Pancreas (tissue), 10 donors: Measurements from ENCODE around the gene NGB. TPM values are rescaled to one million over a fixed set of nuclear protein-coding genes. Genes with fewer than 3 reads are reported as not detected.

Experiments
- ATAC-seq, 4 donors: fragments of 200-7000 bp; cut with Tn5 transposase; one replicate each; pipeline versions ENCODE4 v1.8.0 to v1.9.1; 2020; ENCODE audit warnings: mild to moderate bottlenecking in 4 of 4, moderate library complexity in 4 of 4
- DNase-seq, 6 donors: peaks; one replicate each; pipeline ENCODE4 v3.0.0-alpha.2; 2020
- FAIRE-seq: peaks from 2 replicates; lab custom pipeline; 2012; peaks lifted over from hg19 to GRCh38; lab: Jason Lieb, UNC
- H3K27ac ChIP-seq, 4 donors: fragments of 200-600 bp; sonication (generic); 1 replicate in 3 of 4; 2 replicates in 1 of 4; pipeline versions ENCODE4 v1.5.0 to v1.8.0; 2020
- H3K27me3 ChIP-seq, 4 donors: fragments of 200-600 bp; one replicate each; pipeline ENCODE4 v1.8.0; 2021
- H3K36me3 ChIP-seq, 3 donors: fragments of 200-600 bp; sonication (generic) in 1 of 3; one replicate each; pipeline versions ENCODE4 v1.5.0 to v1.8.0; 2020 to 2021
- H3K4me1 ChIP-seq, 3 donors: fragments of 200-600 bp; one replicate each; pipeline ENCODE4 v1.8.0; 2021
- H3K4me3 ChIP-seq, 4 donors: fragments of 200-600 bp; sonication (generic) in 2 of 4; one replicate each; pipeline versions ENCODE4 v1.5.0 to v1.8.0; 2020 to 2021
- H3K9me3 ChIP-seq, 4 donors: fragments of 200-600 bp; one replicate each; pipeline ENCODE4 v1.8.0; 2021
- CTCF ChIP-seq, 4 donors: fragments of 200-600 bp; sonication (generic) in 3 of 4; IDR thresholded peaks; one replicate each; pipeline versions ENCODE4 v1.5.0 to v1.8.0; 2021; ENCODE audit warnings: antibody characterized with exemption in 4 of 4
- WGBS, 2 donors: extraction: QIAGEN DNeasy Blood & Tissue Kit; methylation state at CpG; one replicate each; pipeline ENCODE4 v1.1.7; 2013; 5-methylcytosine and 5-hydroxymethylcytosine counted together
- intact Hi-C, 3 donors: fragments of 100-400 bp; cut with DNase I; formaldehyde crosslinking; loops; one replicate each; pipeline versions ENCODE4 v1.11.1 to v1.14.2; 2022
- polyA plus RNA-seq, 2 donors: library from polyadenylated mRNA; stranded (reverse); fragments of 200-250 nt; gene quantifications; one replicate each; pipeline ENCODE4 v1.2.3, GENCODE V29; 2013
- total RNA-seq, 6 donors: library from RNA; stranded (reverse); fragmentation: NEBNext Ultra II Directional in 4 of 6; extraction: Animal tissue kit (Norgen Biotek cat#: 25700) in 4 of 6; gene quantifications; one replicate each; pipeline versions ENCODE4 v1.2.1 to v1.2.4, GENCODE V29; 2021 to 2023
- donor health status: healthy with polysubstance abuse.
- donor health status: DM: no; HTN: no; CAD: no; lungs with moderate emphysema.
- donor health status: DM: no; HTN: no; CAD: no.
- donor health status: control.
- donor health status: control.
- donor health status: Bipolar disorder and iron deficiency.
- donor health status: DM: yes; HTN: yes; CAD: no.
- donor health status: DM: no; HTN: no; CAD: no.
- donor health status: DM: no; HTN: no; CAD: no.
- donor health status: DM: yes; HTN: yes; CAD: no.

NGB gene
- total and polyA plus RNA-seq, 8 donors: 0.13 to 3.4 (median 0.37) TPM; not detected in 3

- Histone ChIP-seq H3K9me3 (no peaks in the 10 kb centered on the region), H3K27ac (no peak overlapping the region), H3K27me3 (no peaks in the 10 kb centered on the region), H3K4me3 (no peak overlapping the region), H3K4me1 (no peaks in the 10 kb centered on the region), H3K36me3 (no peaks in the 10 kb centered on the region)
- 53 to 56% methylated on average over 4 of the region's 4 CpGs for WGBS, 2 donors
- intact Hi-C loops: no loop called here
- FAIRE-seq (no peak), DNase-seq (no peak), ATAC-seq (no peak)
- no peak for TF ChIP-seq CTCF (IDR thresholded peaks at IDR 0.05)
Observed at GRCh38 chr14:77238996-77239395, 32.0 kb downstream of the NGB start.

GRCh38 chr14:77238356-77238755, 32.6 kb downstream of the NGB start:
- Histone ChIP-seq H3K27ac (no peak overlapping the region), H3K36me3 (no peaks in the 10 kb centered on the region), H3K27me3 (no peaks in the 10 kb centered on the region), H3K9me3 (no peaks in the 10 kb centered on the region), H3K4me3 (no peak overlapping the region), H3K4me1 (no peaks in the 10 kb centered on the region)
- no peak for TF ChIP-seq CTCF (IDR thresholded peaks at IDR 0.05)
- intact Hi-C loops: no loop called here
- ATAC-seq (no peak), FAIRE-seq (no peak), DNase-seq (no peak)
- WGBS, 2 donors: 73 to 96% methylated on average over 2 to 3 of the region's 3 CpGs

GRCh38 chr14:77236814-77237213, 34.2 kb downstream of the NGB start:
- H3K27me3 ChIP-seq: no peaks in the 10 kb centered on the region
- FAIRE-seq (no peak), DNase-seq (no peak), ATAC-seq (no peak)
- no peaks in the 10 kb centered on the region for H3K36me3 ChIP-seq
- no peak for TF ChIP-seq CTCF (IDR thresholded peaks at IDR 0.05)
- H3K4me3 ChIP-seq: no peak overlapping the region
- H3K27ac ChIP-seq: no peak overlapping the region
- intact Hi-C loops: no loop called here
- WGBS, 2 donors: 70 to 81% methylated on average over 7 of the region's 7 CpGs
- H3K9me3 ChIP-seq: no peaks in the 10 kb centered on the region
- no peaks in the 10 kb centered on the region for H3K4me1 ChIP-seq

- Histone ChIP-seq H3K9me3 (no peaks in the 10 kb centered on the region), H3K4me3 (no peak overlapping the region), H3K4me1 (no peaks in the 10 kb centered on the region), H3K27me3 (no peaks in the 10 kb centered on the region), H3K36me3 (no peaks in the 10 kb centered on the region), H3K27ac (no peak overlapping the region)
- TF ChIP-seq CTCF (IDR thresholded peaks at IDR 0.05): no peak
- FAIRE-seq (no peak), DNase-seq (no peak), ATAC-seq (no peak)
- WGBS, 2 donors: 61 to 85% methylated on average over 3 of the region's 3 CpGs
- intact Hi-C loops: no loop called here
Observed at GRCh38 chr14:77231721-77232120, 39.3 kb downstream of the NGB start.

GRCh38 chr14:77230914-77231313, 40.1 kb downstream of the NGB start:
- Histone ChIP-seq H3K36me3 (no peaks in the 10 kb centered on the region), H3K27ac (no peak overlapping the region), H3K4me1 (no peaks in the 10 kb centered on the region), H3K4me3 (no peak overlapping the region), H3K27me3 (no peaks in the 10 kb centered on the region), H3K9me3 (no peaks in the 10 kb centered on the region)
- DNase-seq (no peak), ATAC-seq (no peak), FAIRE-seq (no peak)
- 81 to 88% methylated on average over 2 of the region's 2 CpGs for WGBS, 2 donors
- intact Hi-C loops: no loop called here
- no peak for TF ChIP-seq CTCF (IDR thresholded peaks at IDR 0.05)
